SU-DHL-6 (cell line): Measurements from ENCODE around the gene ATP2A2.

Experiments used
- CTCF ChIP-seq: fragments of 200-600 bp; sonication (generic); IDR thresholded peaks from one replicate; pipeline ENCODE4 v1.5.1; 2017; ENCODE audit warnings: antibody characterized with exemption, mild to moderate bottlenecking, low read length, moderate library complexity; ENCODE audit not compliant: insufficient read depth, poor library complexity, severe bottlenecking
- EZH2phosphoT487 ChIP-seq: fragments of 200-600 bp; sonication (generic), shearing (Covaris generic); conservative IDR thresholded peaks from 2 replicates; pipeline ENCODE4 v1.6.1; 2018; ENCODE audit warnings: mild to moderate bottlenecking, antibody characterized with exemption, low read length, moderate library complexity, mixed read lengths

- TF ChIP-seq CTCF (no peak), EZH2phosphoT487 (no peak)
Measured at GRCh38 chr12:110343114-110343513, 62.1 kb downstream of the ATP2A2 start.
